ENCODE results near the gene EPN2.

The EPN2 gene

GRCh38 chr17:19313066-19313745, 76.0 kb downstream of the EPN2 start:
- DNase-seq: no peak

- no peak for DNase-seq
Measured at GRCh38 chr17:19313746-19314651, 76.8 kb downstream of the EPN2 start.

GRCh38 chr17:19315104-19315503, 77.9 kb downstream of the EPN2 start:
- no peak for DNase-seq

GRCh38 chr17:19316761-19317358, 79.7 kb downstream of the EPN2 start:
- DNase-seq: no peak

GRCh38 chr17:19317359-19318095, 80.4 kb downstream of the EPN2 start:
- peak; percentile 77 for DNase-seq

- DNase-seq: no peak
Measured at GRCh38 chr17:19318611-19319010, 81.4 kb downstream of the EPN2 start.

- no peak for DNase-seq
Measured at GRCh38 chr17:19319771-19320505, 82.8 kb downstream of the EPN2 start.

- no peak for DNase-seq
Measured at GRCh38 chr17:19320876-19321275, 83.7 kb downstream of the EPN2 start.

- no peak for DNase-seq
Measured at GRCh38 chr17:19321481-19322128, 84.4 kb downstream of the EPN2 start.

- DNase-seq: no peak
Measured at GRCh38 chr17:19322129-19322505, 85.0 kb downstream of the EPN2 start.

GRCh38 chr17:19322861-19323260, 85.7 kb downstream of the EPN2 start:
- DNase-seq: no peak

GRCh38 chr17:19325542-19325941, 88.4 kb downstream of the EPN2 start:
- DNase-seq: no peak

- no peak for DNase-seq
Measured at GRCh38 chr17:19327031-19327783, 90.0 kb downstream of the EPN2 start.

GRCh38 chr17:19328441-19329061, 91.4 kb downstream of the EPN2 start:
- DNase-seq: no peak

GRCh38 chr17:19329136-19329535, 92.0 kb downstream of the EPN2 start:
- DNase-seq: no peak

GRCh38 chr17:19329839-19330238, 92.7 kb downstream of the EPN2 start:
- no peak for DNase-seq

- no peak for DNase-seq
Measured at GRCh38 chr17:19330271-19330670, 93.1 kb downstream of the EPN2 start.

GRCh38 chr17:19331134-19331533, 94.0 kb downstream of the EPN2 start:
- DNase-seq: no peak

- no peak for DNase-seq
Measured at GRCh38 chr17:19331543-19332245, 94.5 kb downstream of the EPN2 start.
